ENCODE measurements around the gene CPNE8. TPM values are rescaled to one million over a fixed set of nuclear protein-coding genes. Genes with fewer than 3 reads are reported as not detected.

Gene CPNE8
- total and polyA plus RNA-seq, 2 of the 4 experiments (the other 2 are of a cell fraction) = not detected

- H3K4me2 ChIP-seq (ENCODE audit: low read depth, low read length) = no peak overlapping the region
- no peak for TF ChIP-seq FOS (IDR thresholded peaks at IDR 0.05; ENCODE audit: low read depth, low read length)
- TF ChIP-seq POLR2A (IDR thresholded peaks at IDR 0.05; ENCODE audit: low read depth, low read length) = no peak
- no peak for TF ChIP-seq BHLHE40 (IDR thresholded peaks at IDR 0.05; ENCODE audit: low read depth, low read length)
- TF ChIP-seq NFE2L2 (IDR thresholded peaks at IDR 0.05; ENCODE audit: low read depth, low read length) = no peak
- TF ChIP-seq CTCF (conservative IDR thresholded peaks at IDR 0.05; ENCODE audit: low read depth, low read length) = no peak
- TF ChIP-seq CEBPB (IDR thresholded peaks at IDR 0.05; ENCODE audit: low read depth, low read length) = no peak
- TF ChIP-seq RFX5 (IDR thresholded peaks at IDR 0.05; ENCODE audit: low read depth, low read length) = no peak
- TF ChIP-seq CHD1 (IDR thresholded peaks at IDR 0.05; ENCODE audit: low read depth, low read length) = no peak
- TF ChIP-seq SMC3 (IDR thresholded peaks at IDR 0.05; ENCODE audit: low read depth, low read length) = no peak
- TF ChIP-seq RAD21 (IDR thresholded peaks at IDR 0.05; ENCODE audit: low read length) = no peak
- TF ChIP-seq MAFK (IDR thresholded peaks at IDR 0.05; ENCODE audit: low read depth, low read length) = no peak
- TF ChIP-seq USF2 (IDR thresholded peaks at IDR 0.05; ENCODE audit: low read depth, low read length) = no peak
- no peak for TF ChIP-seq MXI1 (IDR thresholded peaks at IDR 0.05; ENCODE audit: borderline replicate concordance, low read depth, low read length)
- no peak for TF ChIP-seq RCOR1 (IDR thresholded peaks at IDR 0.05; ENCODE audit: insufficient replicate concordance, low read length)
- no peak for TF ChIP-seq ELK1 (IDR thresholded peaks at IDR 0.05; ENCODE audit: borderline replicate concordance, low read depth, low read length)
- no peak for TF ChIP-seq MAZ (IDR thresholded peaks at IDR 0.05; ENCODE audit: borderline replicate concordance, low read depth, low read length)
- ChIA-PET CTCF (no interaction called here), POLR2A (ENCODE audit: unreplicated experiment) (no interaction called here)
- H3K27me3 ChIP-seq (ENCODE audit: control insufficient read depth, insufficient read depth, low read length) = no peaks in the 10 kb centered on the region
- no peak overlapping the region for H2BK15ac ChIP-seq (ENCODE audit: low read depth, low read length)
- H2BK120ac ChIP-seq (ENCODE audit: low read depth, low read length) = no peak overlapping the region
- no peak overlapping the region for H3K23ac ChIP-seq (ENCODE audit: low read depth, low read length)
- in situ Hi-C loops (cut with MboI; ENCODE audit: low sequenced_read_pairs) (no loop called here), intact Hi-C loops (cut with micrococcal nuclease) (no loop called here), dilution Hi-C loops (cut with HindIII; ENCODE audit: low sequenced_read_pairs, unreplicated experiment) (no loop called here)
- peaks cover 6% of the 10 kb centered on the region; the same call in 1 of the 2 replicates for H3K9me3 ChIP-seq (ENCODE audit: control insufficient read depth, insufficient read depth, low read length)
- no peak for DNase-seq
- no peak overlapping the region for H3K9ac ChIP-seq (ENCODE audit: low read depth, low read length)
- H2AFZ ChIP-seq (replicated peaks; ENCODE audit: low read length, poor library complexity) = no peak overlapping the region
- no peaks in the 10 kb centered on the region for H3K36me3 ChIP-seq (ENCODE audit: control insufficient read depth, insufficient read depth, low read length)
- H3K4ac ChIP-seq (ENCODE audit: low read depth, low read length) = no peak overlapping the region
- H3K14ac ChIP-seq (replicated peaks; ENCODE audit: low read depth, low read length) = no peak overlapping the region
- no TSS peak for BruUV-seq (replicated peaks)
- no peaks in the 10 kb centered on the region for H3K9me1 ChIP-seq (ENCODE audit: insufficient read depth, low read length)
- H3K18ac ChIP-seq (ENCODE audit: low read depth, low read length) = no peak overlapping the region
- no peak overlapping the region for H2BK5ac ChIP-seq (ENCODE audit: low read depth, low read length, poor library complexity, severe bottlenecking)
- ATAC-seq (ENCODE audit: low read depth) = no peak
- H3K4me1 ChIP-seq (ENCODE audit: control insufficient read depth, insufficient read depth, low read length) = no peaks in the 10 kb centered on the region
- no CpG with 5 or more reads among the region's 4 CpGs for WGBS, 2 experiments (ENCODE audit: extremely low coverage in 2 of 2, insufficient read length in 1 of 2)
- no peak overlapping the region for H3K56ac ChIP-seq (ENCODE audit: extremely low read depth, insufficient read depth, low read length)
- H3K27ac ChIP-seq (ENCODE audit: insufficient read depth, low read length) = no peak overlapping the region
- H3K79me1 ChIP-seq (ENCODE audit: low read depth in 1 of 2, low read length in 2 of 2) = no peaks in the 10 kb centered on the region
- no peak overlapping the region for H2AK5ac ChIP-seq (ENCODE audit: low read depth, low read length)
- H4K20me1 ChIP-seq (ENCODE audit: insufficient read depth, low read length) = no peaks in the 10 kb centered on the region
- H2AK9ac ChIP-seq (replicated peaks; ENCODE audit: low read depth, low read length, poor library complexity) = no peak overlapping the region
- H3K4me3 ChIP-seq (ENCODE audit: insufficient read depth, low read depth, low read length) = no peak overlapping the region
- no peak overlapping the region for H4K8ac ChIP-seq (ENCODE audit: low read depth in 2 of 2, low read length in 2 of 2)
- H4K91ac ChIP-seq (ENCODE audit: insufficient read depth, low read depth, low read length) = no peak overlapping the region
- no peak overlapping the region for H2BK20ac ChIP-seq (ENCODE audit: low read depth, low read length)
- H4K5ac ChIP-seq (ENCODE audit: low read depth, low read length) = no peak overlapping the region
These were observed 259.2 kb downstream of the CPNE8 start for GRCh38 chr12:38646146-38646545.
